OCI-M2 (cell line): ENCODE measurements around the gene PTAFR.
A peak's percentile ranks its signal among the peaks of the same experiment; 100 is the strongest.

Experiments
- DNase-seq: peaks from one replicate; lab custom pipeline; 2025; ENCODE audit not compliant: unreplicated experiment; lab: John Stamatoyannopoulos, UW

Gene PTAFR

DNA sequence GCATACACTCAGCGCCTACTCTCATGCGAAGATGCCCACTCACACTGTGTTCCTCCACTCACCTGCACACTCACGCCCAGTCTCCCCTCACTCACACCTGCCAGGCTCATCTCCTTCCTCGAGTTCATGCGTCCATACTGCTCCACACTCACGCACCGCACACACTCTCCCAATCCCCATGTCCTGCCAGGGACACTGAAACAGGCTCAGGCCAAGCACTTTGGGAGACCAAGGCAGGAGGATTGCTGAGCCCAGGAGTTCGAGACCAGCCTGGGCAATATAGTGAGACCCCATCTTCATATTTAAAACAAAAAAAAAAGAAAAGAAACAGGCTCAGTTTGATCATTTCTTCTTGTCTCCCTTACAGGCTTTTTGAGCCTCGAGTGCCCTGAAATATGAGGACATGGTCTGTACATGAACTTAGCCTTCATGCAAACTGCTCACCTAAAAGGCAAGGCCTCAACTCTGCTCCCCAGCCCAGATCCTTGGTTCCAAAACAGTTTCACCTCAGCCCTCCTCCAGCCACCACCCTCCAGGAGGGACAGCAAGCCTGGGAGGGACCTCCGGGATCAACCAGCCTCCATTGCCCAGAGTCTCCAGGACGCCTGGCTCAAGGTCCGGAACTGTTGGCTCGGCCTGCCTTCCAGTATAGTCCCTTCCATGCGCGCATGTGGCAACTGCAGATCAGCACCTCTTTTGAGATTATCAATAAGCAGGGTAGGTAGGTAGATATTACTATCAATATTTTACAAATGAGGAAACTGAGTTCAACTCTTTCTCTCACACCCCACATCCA, 2.4 kb upstream of the PTAFR start:
- no peak for DNase-seq

- no peak for DNase-seq
These were observed 470 bp downstream of the PTAFR start for GRCh38 chr1:28175955-28176485.

GRCh38 chr1:28173980-28174297, 2.6 kb downstream of the PTAFR start:
- DNase-seq: no peak

DNA sequence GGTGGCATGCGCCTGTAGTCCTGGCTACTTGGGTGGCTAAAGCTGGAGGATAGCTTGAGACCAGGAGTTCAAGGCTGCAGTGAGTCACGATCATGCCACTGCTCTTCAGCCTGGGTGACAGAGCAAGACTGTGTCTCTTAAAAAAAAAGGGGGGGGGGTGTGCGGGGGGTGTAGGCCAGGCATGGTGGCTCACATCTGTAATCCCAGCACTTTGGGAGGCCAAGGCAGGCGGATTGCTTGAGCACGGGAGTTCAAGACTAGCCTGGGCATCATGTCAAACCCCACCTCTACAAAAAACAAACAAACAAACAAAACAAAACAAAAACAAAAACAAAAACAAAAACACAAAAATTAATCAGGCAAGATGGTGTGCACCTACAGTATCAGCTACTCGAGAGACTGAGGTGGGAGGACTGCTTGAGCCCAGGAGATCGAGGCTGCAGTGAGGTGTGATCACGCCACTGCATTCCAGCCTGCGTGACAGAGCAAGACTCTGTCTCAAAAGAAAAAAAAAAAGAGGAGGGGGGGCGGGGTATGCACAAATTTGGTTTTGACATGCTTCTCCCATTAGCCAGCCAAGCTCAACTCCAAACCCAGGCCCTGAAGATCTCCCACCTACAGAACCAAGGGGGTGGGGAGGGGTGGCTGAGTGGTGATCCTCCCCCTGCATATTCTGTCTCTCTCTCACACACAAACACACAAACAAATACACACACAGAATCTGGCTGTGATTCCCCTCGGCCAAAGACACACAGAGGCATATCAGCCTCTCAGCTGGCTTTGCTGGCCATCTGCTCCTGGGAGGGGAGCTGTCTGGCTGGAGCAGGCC, 3.1 kb downstream of the PTAFR start:
- DNase-seq: no peak

DNA sequence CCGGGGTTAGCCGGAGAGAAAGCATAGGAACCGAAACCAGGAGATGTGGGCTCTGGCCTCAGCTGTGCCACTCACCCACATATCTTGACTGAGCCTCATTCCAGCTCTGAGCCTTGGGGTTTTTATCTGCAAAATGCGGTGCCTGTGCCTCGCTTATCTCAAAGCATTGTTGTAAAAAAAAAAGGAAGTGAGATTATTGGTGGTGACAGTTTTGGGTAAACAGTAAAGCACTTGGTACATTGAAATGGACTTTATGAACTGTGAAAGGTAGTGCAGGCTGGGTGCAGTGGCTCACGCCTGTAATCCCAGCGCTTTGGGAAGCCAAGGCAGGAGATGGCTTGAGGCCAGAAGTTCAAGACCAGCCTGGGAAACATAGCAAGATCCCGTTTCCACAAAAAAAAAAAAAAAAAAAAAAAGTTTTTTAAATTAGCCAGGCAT, 3.8 kb downstream of the PTAFR start:
- peak; percentile 57 for DNase-seq

DNA sequence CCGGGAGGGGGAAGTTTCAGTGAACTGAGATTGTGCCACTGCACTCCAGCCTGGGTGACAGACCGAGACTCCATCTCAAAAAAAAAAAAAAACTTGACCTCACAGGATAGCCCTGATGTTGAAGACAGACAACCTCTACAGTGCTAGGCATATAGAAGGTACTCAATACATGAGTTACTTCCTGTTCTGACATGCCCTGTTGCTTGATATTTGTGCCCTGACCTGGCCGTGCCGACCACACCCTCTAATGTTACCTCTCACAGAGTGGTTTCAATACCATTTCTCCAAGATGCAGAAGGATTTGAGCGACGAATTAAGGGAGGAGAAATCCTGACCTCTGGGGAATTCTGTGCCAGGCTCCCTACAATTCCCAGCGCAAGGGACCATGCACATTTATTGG, 5.2 kb downstream of the PTAFR start:
- DNase-seq: no peak

GRCh38 chr1:28170001-28170596, 6.4 kb downstream of the PTAFR start:
- no peak for DNase-seq

DNA sequence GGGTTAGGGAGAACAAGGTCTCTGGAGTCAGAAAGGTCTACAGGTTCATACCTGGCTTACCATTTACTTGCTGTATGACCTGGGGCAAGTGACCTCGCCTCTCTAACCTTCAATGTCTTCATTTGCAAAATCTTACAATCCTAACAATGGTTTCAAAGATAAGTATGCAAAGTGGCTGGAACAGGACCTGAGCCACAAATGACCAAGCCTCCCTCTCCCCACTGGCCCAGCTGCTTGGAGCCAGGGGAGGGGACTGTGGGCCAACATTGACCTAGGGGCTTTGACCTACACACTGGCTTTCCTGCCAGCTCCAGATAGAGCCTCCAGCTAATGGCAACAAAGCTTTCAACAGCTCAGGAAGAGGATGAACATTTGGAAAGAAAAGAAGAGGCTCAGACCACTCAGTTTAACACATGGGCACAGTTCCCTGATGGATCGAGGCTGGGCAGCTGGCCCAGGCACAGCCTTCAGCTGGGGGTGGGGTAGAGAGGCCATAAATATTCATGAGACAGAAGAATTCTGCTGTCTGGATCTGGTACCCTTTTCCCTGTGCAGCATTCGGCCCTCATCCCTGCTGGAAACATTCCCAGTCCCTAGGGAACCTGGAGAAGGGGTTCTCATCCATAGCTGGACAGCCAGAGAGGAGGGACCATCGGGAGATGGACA, 12.9 kb downstream of the PTAFR start:
- no peak for DNase-seq

GRCh38 chr1:28162151-28162550, 14.3 kb downstream of the PTAFR start:
- DNase-seq: no peak

DNA sequence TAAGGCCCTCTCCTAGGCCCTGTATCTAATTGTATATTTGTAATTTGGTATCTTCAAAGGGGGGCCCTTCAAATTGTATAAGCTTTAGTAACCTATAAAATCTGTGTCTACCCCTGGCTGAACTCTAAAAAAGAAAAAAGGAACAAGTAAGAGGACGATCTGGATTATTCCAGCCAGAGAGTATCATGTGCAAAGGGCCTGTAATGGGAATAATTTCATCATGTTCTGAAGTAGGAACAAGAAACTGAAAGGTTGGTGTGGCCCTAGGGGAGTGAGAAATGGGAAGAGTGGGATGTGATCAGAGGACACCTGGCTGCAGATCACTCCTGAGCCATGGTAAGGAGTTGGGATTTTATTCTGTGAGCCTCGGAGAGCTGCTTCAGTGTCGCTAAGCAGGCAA, 14.7 kb downstream of the PTAFR start:
- no peak for DNase-seq

DNA sequence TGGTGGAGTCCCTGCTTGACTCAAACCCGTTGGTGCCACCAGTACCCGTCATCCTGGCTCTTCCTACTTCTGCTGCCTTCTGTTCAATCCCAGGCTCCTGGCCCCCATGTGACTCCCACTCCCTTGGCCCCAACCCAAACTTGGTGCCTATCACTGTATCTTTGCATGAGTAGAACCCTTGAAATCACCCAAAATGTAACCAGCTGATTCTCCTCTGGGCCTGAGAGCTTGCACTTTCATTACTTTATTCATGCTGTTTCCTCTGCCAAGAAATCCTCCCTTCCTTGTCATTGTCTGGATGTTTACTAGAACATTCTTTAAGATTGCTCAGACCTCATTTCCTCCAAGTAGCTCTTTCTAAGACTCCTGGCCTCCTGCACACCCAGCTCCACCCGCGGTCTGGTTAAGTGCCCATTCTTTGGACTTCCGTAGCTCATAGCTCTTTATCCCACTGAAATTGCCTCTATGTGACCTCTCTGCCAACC, 15.7 kb downstream of the PTAFR start:
- DNase-seq: no peak

DNA sequence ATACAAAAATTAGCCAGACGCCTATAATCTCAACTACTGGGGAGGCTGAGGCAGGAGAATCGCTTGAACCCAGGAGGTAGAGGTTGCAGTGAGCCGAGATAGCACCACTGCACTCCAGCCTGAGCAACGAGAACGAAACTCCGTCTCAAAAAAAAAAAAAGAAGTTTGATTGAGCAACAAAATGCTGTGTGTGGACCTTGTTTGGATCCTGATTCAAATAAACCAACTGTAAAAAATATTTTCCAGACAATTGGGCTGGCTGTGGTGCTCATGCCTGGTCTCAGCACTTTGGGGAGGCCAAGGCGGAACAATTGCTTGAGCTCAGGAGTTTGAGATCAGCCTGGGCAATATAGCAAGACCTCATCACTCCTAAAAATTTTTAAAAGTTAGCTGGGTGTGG, 16.8 kb downstream of the PTAFR start:
- no peak for DNase-seq

DNA sequence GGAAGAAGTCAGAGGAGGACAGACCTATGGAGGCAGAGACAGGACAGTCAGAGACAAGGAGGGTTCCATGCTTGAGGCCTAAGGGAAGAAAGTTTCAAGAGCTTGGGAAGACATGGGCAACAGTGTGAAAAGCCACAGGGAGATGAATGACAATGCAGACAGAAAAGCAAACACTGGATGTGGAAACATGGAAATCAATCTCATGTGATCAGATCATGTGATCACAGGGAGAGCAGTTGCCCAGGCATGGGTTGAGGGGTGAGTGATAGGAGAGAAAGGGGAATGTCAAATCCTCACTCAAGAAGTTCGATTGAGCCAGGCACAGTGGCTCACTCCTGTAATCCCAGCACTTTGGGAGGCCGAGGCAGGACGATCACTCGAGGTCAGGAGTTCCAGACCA, 17.2 kb downstream of the PTAFR start:
- no peak for DNase-seq

GRCh38 chr1:28157894-28158293, 18.6 kb downstream of the PTAFR start:
- DNase-seq: no peak

DNA sequence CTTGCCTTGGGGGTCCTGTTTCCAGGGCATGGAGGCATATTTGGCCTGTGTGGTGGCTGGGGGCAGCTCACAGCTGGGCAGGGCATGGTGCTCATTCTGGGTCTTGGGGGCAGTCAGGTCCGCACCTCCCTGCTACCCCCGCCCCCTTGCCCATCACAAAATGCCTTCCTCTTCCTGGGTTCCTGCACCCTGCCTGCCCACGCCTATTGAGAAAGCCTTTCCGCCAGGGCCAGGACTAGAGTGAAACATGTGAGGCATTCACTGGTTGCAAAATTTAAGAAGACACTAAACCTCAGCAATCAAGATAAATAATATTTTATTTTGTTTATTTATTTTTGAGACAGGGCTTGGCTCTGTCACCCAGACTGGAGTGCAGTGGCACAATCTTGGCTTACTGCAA, 19.7 kb downstream of the PTAFR start:
- DNase-seq: no peak

DNA sequence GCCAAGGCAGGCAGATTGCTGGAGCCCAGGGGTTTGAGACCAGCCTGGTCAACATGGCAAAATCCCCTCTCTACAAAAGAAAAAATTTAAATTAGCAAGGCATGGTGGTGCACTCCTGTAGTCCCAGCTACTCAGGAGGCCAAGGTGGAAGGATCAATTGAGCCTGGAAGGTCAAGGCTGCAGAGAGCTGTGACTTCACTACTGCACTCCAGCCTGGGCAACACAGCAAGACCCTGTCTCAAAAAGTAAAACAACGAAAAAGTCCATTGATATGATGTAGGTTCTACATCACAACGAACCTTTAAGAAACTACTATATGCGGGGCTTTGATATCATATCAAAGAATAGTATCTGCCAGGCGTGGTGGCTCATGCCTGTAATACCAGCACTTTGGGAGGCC, 20.9 kb downstream of the PTAFR start:
- no peak for DNase-seq

DNA sequence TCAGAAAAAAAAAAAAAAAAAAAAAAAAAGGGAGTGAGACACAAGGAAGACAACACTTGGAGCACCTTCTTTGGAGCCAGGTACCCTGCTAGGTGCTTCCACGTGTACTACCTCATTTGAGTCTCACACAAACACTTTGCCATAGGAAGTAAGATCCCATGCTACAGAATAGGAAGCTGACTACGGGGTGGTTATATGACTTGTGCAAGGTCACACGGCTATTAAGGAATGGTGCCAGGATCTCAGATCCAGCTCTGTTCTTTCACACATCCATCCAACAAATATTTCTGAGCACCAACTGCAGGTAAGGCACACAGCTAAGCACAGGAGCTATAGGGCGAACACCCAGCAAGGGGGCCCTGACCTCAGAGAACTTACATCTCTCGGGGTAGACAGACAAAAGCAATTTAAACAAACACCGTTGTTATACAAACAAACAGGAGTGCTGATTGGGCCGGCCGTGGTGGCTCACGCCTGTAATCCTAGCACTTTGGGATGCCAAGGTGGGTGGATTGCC, 22.4 kb downstream of the PTAFR start:
- DNase-seq: no peak

- DNase-seq: no peak
These were observed 26.2 kb downstream of the PTAFR start for GRCh38 chr1:28150125-28150780.

DNA sequence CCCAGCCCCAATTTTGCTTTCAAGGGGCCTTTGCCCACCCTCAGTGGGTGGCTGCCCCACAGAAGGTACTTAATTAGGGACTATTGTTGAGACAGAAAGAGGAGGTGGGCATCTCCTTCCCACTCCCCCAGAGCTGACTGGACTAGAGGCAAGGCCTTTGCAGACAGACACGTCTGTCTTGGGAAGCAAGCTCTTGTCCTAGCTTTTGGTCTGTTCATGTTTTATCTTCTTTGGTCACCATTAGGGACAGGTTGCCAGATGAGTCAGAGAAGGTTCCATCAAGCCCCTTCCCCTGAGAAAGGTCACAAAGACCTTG, 27.7 kb downstream of the PTAFR start:
- DNase-seq: no peak

- no peak for DNase-seq
These were observed 29.0 kb downstream of the PTAFR start for GRCh38 chr1:28147264-28148094.
